Glutamatergic neuron (in vitro differentiated cells): ENCODE results near the gene TSHR. TPM values are rescaled to one million over a fixed set of nuclear protein-coding genes. Genes with fewer than 3 reads are reported as not detected.

Experiments used
- DNase-seq: peaks from one replicate; pipeline ENCODE4 v3.0.0; 2022
- H3K27ac Mint-ChIP-seq: one replicate; pipeline ENCODE4 v1.8.0; 2020; ENCODE audit warnings: mild to moderate bottlenecking, mixed read lengths, inconsistent platforms; ENCODE audit not compliant: unreplicated experiment
- H3K27me3 Mint-ChIP-seq: one replicate; pipeline ENCODE4 v1.8.0; 2020; ENCODE audit warnings: mild to moderate bottlenecking, moderate library complexity, mixed read lengths, inconsistent platforms; ENCODE audit not compliant: unreplicated experiment
- H3K36me3 Mint-ChIP-seq: one replicate; pipeline ENCODE4 v1.8.0; 2020; ENCODE audit warnings: mild to moderate bottlenecking, mixed read lengths, inconsistent platforms; ENCODE audit not compliant: unreplicated experiment
- H3K4me1 Mint-ChIP-seq: one replicate; pipeline ENCODE4 v1.8.0; 2020; ENCODE audit warnings: mild to moderate bottlenecking, low read depth, mixed read lengths, inconsistent platforms; ENCODE audit not compliant: unreplicated experiment
- H3K4me3 Mint-ChIP-seq: one replicate; pipeline ENCODE4 v1.8.0; 2020; ENCODE audit warnings: mild to moderate bottlenecking, mixed read lengths, inconsistent platforms; ENCODE audit not compliant: unreplicated experiment
- H3K9me3 Mint-ChIP-seq: one replicate; pipeline ENCODE4 v1.8.0; 2020; ENCODE audit warnings: mild to moderate bottlenecking, moderate library complexity, mixed read lengths, inconsistent platforms; ENCODE audit not compliant: unreplicated experiment
- total RNA-seq: library from RNA; stranded (reverse); fragmentation: NEBNext Ultra II Directional; extraction: Animal tissue kit (Norgen Biotek cat#: 25700); gene quantifications from one replicate; pipeline ENCODE4 v1.2.1, GENCODE V29; 2021; ENCODE audit not compliant: unreplicated experiment
- TF ChIP-seq, protein P1 (sequence below): fragments of 200-600 bp; sonication (generic); IDR thresholded peaks from one replicate; pipeline ENCODE4 v1.5.0; 2021; ENCODE audit not compliant: partially characterized antibody, unreplicated experiment

TSHR gene
- total RNA-seq, 1 donor from 2014 or later: 0.74 TPM

DNA sequence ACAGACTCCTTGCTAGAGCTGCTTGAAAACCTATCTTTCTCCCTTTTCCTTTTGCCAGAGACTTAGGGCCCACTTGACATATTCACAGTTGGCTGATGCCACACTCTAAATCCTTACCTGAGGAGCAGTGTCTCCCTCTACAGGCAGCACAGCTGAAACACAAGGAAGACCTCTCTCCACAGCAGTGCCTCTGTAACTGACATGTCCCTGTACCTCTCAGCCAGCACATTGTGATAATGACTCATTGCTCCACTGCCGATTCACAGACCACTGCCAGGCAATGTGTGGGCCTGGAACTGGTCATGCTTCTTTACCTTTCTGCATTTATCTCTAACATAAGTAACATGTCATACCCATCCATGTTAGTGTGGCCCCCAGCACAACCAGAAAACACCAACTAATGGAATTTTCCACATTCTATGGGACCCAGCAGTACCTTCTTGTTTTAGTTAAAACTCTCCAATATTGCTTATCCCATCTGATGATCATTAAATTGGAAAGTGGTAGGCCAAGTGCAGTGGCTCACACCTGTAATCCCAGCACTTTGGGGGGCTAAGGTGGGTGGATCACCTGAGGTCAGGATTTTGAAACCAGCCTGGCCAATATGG lies 208.8 kb downstream of the TSHR start:
- Mint-ChIP-seq H3K36me3 (peaks cover under 1% of the 10 kb centered on the region), H3K27ac (no peak overlapping the region), H3K27me3 (no peaks in the 10 kb centered on the region), H3K4me3 (no peak overlapping the region), H3K4me1 (no peaks in the 10 kb centered on the region), H3K9me3 (no peaks in the 10 kb centered on the region)
- TF ChIP-seq, protein P1, sequence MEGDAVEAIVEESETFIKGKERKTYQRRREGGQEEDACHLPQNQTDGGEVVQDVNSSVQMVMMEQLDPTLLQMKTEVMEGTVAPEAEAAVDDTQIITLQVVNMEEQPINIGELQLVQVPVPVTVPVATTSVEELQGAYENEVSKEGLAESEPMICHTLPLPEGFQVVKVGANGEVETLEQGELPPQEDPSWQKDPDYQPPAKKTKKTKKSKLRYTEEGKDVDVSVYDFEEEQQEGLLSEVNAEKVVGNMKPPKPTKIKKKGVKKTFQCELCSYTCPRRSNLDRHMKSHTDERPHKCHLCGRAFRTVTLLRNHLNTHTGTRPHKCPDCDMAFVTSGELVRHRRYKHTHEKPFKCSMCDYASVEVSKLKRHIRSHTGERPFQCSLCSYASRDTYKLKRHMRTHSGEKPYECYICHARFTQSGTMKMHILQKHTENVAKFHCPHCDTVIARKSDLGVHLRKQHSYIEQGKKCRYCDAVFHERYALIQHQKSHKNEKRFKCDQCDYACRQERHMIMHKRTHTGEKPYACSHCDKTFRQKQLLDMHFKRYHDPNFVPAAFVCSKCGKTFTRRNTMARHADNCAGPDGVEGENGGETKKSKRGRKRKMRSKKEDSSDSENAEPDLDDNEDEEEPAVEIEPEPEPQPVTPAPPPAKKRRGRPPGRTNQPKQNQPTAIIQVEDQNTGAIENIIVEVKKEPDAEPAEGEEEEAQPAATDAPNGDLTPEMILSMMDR: peak; percentile 59
- peak; percentile 63 for DNase-seq

DNA sequence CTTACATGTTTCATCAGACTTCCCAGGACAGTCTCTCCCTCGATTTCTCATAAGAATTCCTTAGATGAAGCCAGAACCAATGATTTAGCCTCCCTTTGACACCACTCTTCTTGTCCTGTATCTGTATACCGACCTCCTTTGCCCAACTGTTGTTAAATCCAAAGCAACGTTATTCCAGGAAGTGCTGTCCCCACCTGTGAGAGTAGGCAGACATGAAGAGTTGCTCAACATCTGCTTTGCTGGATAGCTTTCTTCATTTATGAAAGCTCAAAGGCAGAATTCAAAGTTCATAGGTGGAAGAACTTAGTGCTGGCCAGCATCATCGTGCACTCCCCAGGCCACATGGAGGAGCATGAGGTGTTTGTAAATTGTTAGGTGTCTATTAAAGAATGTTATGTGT lies 209.8 kb downstream of the TSHR start:
- TF ChIP-seq, protein P1: no peak
- Mint-ChIP-seq H3K27ac (no peak overlapping the region), H3K36me3 (peaks cover 4% of the 10 kb centered on the region), H3K27me3 (no peaks in the 10 kb centered on the region), H3K9me3 (peaks cover 3% of the 10 kb centered on the region), H3K4me3 (no peak overlapping the region), H3K4me1 (peaks cover 5% of the 10 kb centered on the region)
- DNase-seq: no peak

DNA sequence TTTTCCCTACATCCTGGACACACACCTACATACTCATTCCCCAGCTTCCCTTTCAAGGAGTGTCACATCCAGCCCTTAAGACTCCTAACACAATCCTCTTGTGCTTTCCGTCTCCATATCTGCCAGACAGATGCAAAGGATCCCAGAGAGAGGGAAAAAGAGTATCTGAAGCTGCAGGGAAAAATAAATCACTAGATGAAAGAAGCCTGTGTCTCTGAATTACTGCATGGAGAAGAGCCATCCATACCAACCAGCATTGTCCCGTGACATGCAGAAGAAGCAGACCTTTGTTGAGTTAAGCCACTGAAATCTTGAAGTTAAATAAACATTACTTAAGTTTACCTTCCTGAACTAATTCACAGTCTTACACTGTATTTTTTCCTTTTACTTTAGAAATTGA lies 210.7 kb downstream of the TSHR start:
- Mint-ChIP-seq H3K4me3 (no peak overlapping the region), H3K36me3 (peaks cover 4% of the 10 kb centered on the region), H3K9me3 (peaks cover 3% of the 10 kb centered on the region), H3K27me3 (no peaks in the 10 kb centered on the region), H3K4me1 (peaks cover 5% of the 10 kb centered on the region), H3K27ac (no peak overlapping the region)
- no peak for DNase-seq
- TF ChIP-seq, protein P1: no peak

DNA sequence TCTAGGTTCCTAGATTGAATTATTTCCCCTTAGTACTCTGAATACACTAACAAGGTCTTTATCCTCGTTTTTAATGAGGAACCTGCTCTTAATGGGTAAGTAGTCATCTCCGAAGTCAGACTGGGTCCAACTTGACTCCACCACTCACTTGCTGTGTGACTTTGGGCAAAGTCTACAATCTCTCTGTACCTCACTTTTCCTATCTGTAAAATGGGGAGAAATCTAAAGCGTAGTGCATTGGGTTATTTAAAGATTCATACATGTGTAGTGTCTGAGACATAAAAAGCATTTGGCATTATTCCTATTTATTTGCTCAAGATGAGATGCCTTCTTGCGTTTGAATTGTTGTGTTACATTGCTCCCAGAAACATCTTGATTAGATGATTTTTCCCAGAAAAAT lies 213.8 kb downstream of the TSHR start:
- Mint-ChIP-seq H3K9me3 (peaks cover 3% of the 10 kb centered on the region), H3K4me1 (peaks cover 5% of the 10 kb centered on the region), H3K27ac (peak overlapping the region; percentile 96), H3K36me3 (peaks cover 4% of the 10 kb centered on the region), H3K27me3 (no peaks in the 10 kb centered on the region), H3K4me3 (peak overlapping the region; percentile 93)
- no peak for DNase-seq
- TF ChIP-seq, protein P1: no peak

DNA sequence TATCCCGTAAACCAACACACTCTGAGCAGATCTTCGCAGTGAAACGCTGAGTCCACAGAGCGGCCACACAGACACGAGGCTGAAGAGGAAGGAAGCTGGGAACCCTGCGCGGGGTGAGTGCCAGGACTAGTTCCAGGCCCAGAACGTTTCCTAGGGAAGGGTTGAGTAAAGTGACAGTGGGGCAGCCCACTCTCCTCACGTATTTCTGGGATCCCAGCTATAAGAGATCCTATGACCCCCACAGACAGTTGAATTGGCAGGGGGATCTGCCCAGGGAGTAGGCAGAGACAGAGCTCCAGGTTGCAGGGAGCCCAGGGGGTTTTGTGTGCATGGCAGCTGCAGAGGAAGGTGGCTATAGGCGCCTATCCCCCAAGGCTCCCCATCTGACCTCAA lies 214.3 kb downstream of the TSHR start:
- Mint-ChIP-seq H3K9me3 (peaks cover 3% of the 10 kb centered on the region), H3K27ac (peak overlapping the region; percentile 96), H3K36me3 (peaks cover 4% of the 10 kb centered on the region), H3K4me3 (peak overlapping the region; percentile 93), H3K27me3 (peaks cover 1% of the 10 kb centered on the region), H3K4me1 (peaks cover 5% of the 10 kb centered on the region)
- TF ChIP-seq, protein P1: no peak
- DNase-seq: peak; percentile 29
